Neural progenitor cell (in vitro differentiated cells): Measurements from ENCODE around the gene BMP4. TPM values are rescaled to one million over a fixed set of nuclear protein-coding genes. Genes with fewer than 3 reads are reported as not detected.

ENCODE experiments used
- DNase-seq: peaks from one replicate; pipeline ENCODE4 v3.0.0-alpha.2; 2016; ENCODE audit warnings: low spot score
- H2AFZ ChIP-seq: fragments of 200-600 bp; sonication (generic); replicated peaks from 2 replicates; pipeline ENCODE4 v1.6.1; 2016; ENCODE audit warnings: antibody characterized with exemption
- H3F3A ChIP-seq: fragments of 200-600 bp; sonication (generic); 2 replicates; pipeline ENCODE4 v1.6.1; 2016; ENCODE audit warnings: antibody characterized with exemption, low read depth
- H3K27ac ChIP-seq: fragments of 200-600 bp; sonication (generic); 2 replicates; pipeline ENCODE4 v1.5.1; 2016; ENCODE audit warnings: mild to moderate bottlenecking
- H3K27me3 ChIP-seq: fragments of 200-600 bp; sonication (generic); 2 replicates; pipeline ENCODE4 v1.6.1; 2016; ENCODE audit warnings: mild to moderate bottlenecking, moderate library complexity
- H3K36me3 ChIP-seq: fragments of 200-600 bp; sonication (generic); 2 replicates; pipeline ENCODE4 v1.5.1; 2016
- H3K4me1 ChIP-seq: fragments of 200-600 bp; sonication (generic); 2 replicates; pipeline ENCODE4 v1.6.1; 2016; ENCODE audit warnings: mixed run types
- H3K4me2 ChIP-seq: fragments of 200-600 bp; sonication (generic); 2 replicates; pipeline ENCODE4 v1.6.1; 2016
- H3K4me3 ChIP-seq: fragments of 200-600 bp; sonication (generic); 2 replicates; pipeline ENCODE4 v1.5.1; 2016
- H3K79me2 ChIP-seq: fragments of 200-600 bp; sonication (generic); 2 replicates; pipeline ENCODE4 v1.6.1; 2016; ENCODE audit warnings: low read depth
- H3K9ac ChIP-seq: fragments of 200-600 bp; sonication (generic); 2 replicates; pipeline ENCODE4 v1.6.1; 2016
- H3K9me3 ChIP-seq: fragments of 200-600 bp; sonication (generic); 2 replicates; pipeline ENCODE4 v1.5.1; 2016; ENCODE audit warnings: low read depth
- H4K20me1 ChIP-seq: fragments of 200-600 bp; sonication (generic); 2 replicates; pipeline ENCODE4 v1.6.1; 2016; ENCODE audit warnings: low read depth
- H3K27ac Mint-ChIP-seq: 3 replicates; pipeline ENCODE4 v1.8.0; 2021; ENCODE audit warnings: mixed read lengths
- H3K27me3 Mint-ChIP-seq: 2 replicates; pipeline ENCODE4 v1.8.0; 2022; ENCODE audit warnings: low read depth, mild to moderate bottlenecking, inconsistent platforms, moderate library complexity, mixed read lengths; ENCODE audit not compliant: insufficient read depth
- H3K36me3 Mint-ChIP-seq: 3 replicates; pipeline ENCODE4 v1.8.0; 2021; ENCODE audit warnings: mixed read lengths
- H3K4me1 Mint-ChIP-seq: 3 replicates; pipeline ENCODE4 v1.8.0; 2021; ENCODE audit warnings: mixed read lengths
- H3K4me3 Mint-ChIP-seq: 3 replicates; pipeline ENCODE4 v1.8.0; 2021; ENCODE audit warnings: mild to moderate bottlenecking, moderate library complexity, mixed read lengths
- H3K9me3 Mint-ChIP-seq: 3 replicates; pipeline ENCODE4 v1.8.0; 2020; ENCODE audit warnings: mixed read lengths
- EZH2 ChIP-seq: fragments of 200-600 bp; sonication (generic); IDR thresholded peaks from 2 replicates; pipeline ENCODE4 v1.6.1; 2017; ENCODE audit warnings: antibody characterized with exemption, mild to moderate bottlenecking, moderate library complexity
- EZH2phosphoT487 ChIP-seq: fragments of 200-600 bp; sonication (generic); IDR thresholded peaks from 2 replicates; pipeline ENCODE4 v1.6.1; 2017; ENCODE audit warnings: antibody characterized with exemption
- total RNA-seq: library from RNA; depleted of rRNA; stranded (reverse); fragments of >200 nt; gene quantifications from 2 replicates; pipeline ENCODE4 v1.2.3, GENCODE V29; 2015; ENCODE audit warnings: low replicate concordance
- TF ChIP-seq, protein P1 (sequence below): fragments of 200-600 bp; sonication (generic); IDR thresholded peaks from 2 replicates; pipeline ENCODE4 v1.5.1; 2017; ENCODE audit warnings: antibody characterized with exemption, mild to moderate bottlenecking

BMP4 gene
- total RNA-seq, 1 donor from 2014 or later: 11.0 TPM

DNA sequence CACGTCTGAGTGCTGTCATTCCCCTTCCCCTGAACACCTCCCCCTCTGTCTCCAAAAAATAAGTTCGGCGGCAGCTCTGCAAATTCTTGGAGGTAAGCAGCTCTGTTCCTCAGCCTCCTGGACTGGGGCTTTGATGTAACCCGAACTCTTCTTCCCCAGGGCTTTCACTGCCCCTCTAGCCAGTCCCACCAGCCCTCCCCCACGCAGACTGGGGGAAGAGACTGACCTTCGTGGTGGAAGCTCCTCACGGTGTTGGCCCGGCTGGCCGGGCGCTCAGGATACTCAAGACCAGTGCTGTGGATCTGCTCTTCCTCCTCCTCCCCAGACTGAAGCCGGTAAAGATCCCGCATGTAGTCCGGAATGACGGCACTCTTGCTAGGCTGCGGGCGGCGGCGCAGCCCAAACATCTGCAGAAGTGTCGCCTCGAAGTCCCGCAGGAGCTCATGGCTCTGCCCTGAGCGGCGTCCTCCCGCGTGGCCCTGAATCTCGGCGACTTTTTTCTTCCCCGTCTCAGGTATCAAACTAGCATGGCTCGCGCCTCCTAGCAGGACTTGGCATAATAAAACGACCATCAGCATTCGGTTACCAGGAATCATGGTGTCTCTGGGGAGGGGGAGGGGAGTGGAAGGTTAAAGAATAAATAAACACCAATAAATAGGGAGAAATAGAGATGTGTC lies 4.9 kb downstream of the BMP4 start:
- peaks cover 98% of the 10 kb centered on the region for H3K27me3 ChIP-seq
- Mint-ChIP-seq H3K4me1 (peaks cover 45% of the 10 kb centered on the region), H3K9me3 (no peaks in the 10 kb centered on the region), H3K4me3 (peak overlapping the region; percentile 89), H3K27me3 (peaks cover 62% of the 10 kb centered on the region), H3K36me3 (peaks cover 26% of the 10 kb centered on the region), H3K27ac (no peak overlapping the region)
- H3K36me3 ChIP-seq: no peaks in the 10 kb centered on the region
- H3K27ac ChIP-seq: no peak overlapping the region
- peaks cover 49% of the 10 kb centered on the region for H4K20me1 ChIP-seq
- peaks cover 41% of the 10 kb centered on the region for H3K4me1 ChIP-seq
- H3K4me3 ChIP-seq: peak overlapping the region; percentile 63
- TF ChIP-seq EZH2: no peak
- peak; percentile 11 for TF ChIP-seq EZH2phosphoT487
- TF ChIP-seq, protein P1, sequence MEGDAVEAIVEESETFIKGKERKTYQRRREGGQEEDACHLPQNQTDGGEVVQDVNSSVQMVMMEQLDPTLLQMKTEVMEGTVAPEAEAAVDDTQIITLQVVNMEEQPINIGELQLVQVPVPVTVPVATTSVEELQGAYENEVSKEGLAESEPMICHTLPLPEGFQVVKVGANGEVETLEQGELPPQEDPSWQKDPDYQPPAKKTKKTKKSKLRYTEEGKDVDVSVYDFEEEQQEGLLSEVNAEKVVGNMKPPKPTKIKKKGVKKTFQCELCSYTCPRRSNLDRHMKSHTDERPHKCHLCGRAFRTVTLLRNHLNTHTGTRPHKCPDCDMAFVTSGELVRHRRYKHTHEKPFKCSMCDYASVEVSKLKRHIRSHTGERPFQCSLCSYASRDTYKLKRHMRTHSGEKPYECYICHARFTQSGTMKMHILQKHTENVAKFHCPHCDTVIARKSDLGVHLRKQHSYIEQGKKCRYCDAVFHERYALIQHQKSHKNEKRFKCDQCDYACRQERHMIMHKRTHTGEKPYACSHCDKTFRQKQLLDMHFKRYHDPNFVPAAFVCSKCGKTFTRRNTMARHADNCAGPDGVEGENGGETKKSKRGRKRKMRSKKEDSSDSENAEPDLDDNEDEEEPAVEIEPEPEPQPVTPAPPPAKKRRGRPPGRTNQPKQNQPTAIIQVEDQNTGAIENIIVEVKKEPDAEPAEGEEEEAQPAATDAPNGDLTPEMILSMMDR: no peak
- no peak overlapping the region for H2AFZ ChIP-seq
- H3K4me2 ChIP-seq: peak overlapping the region; percentile 87
- DNase-seq: peak; percentile 57
- peaks cover 25% of the 10 kb centered on the region for H3F3A ChIP-seq
- no peaks in the 10 kb centered on the region for H3K9me3 ChIP-seq
- H3K9ac ChIP-seq: no peak overlapping the region
- peaks cover 49% of the 10 kb centered on the region for H3K79me2 ChIP-seq

- peaks cover 59% of the 10 kb centered on the region for H3K27me3 Mint-ChIP-seq
- H3K4me3 Mint-ChIP-seq: peak overlapping the region; percentile 89
Measured at GRCh38 chr14:53951243-53951626, 5.4 kb downstream of the BMP4 start.

GRCh38 chr14:53950031-53950793 lies 6.4 kb downstream of the BMP4 start:
- no peaks in the 10 kb centered on the region for H3K9me3 Mint-ChIP-seq
- peaks cover 26% of the 10 kb centered on the region for H3F3A ChIP-seq
- H3K4me1 Mint-ChIP-seq: peaks cover 52% of the 10 kb centered on the region
- peaks cover 26% of the 10 kb centered on the region for H3K36me3 Mint-ChIP-seq
- no peak overlapping the region for H2AFZ ChIP-seq
- H3K27ac Mint-ChIP-seq: no peak overlapping the region
- peaks cover 49% of the 10 kb centered on the region for H4K20me1 ChIP-seq
- H3K27me3 ChIP-seq: peaks cover 98% of the 10 kb centered on the region
- no peak for DNase-seq
- H3K36me3 ChIP-seq: no peaks in the 10 kb centered on the region
- no peak overlapping the region for H3K9ac ChIP-seq
- peak overlapping the region; percentile 39 for H3K4me3 Mint-ChIP-seq
- no peak for TF ChIP-seq EZH2
- TF ChIP-seq EZH2phosphoT487: no peak
- TF ChIP-seq, protein P1: no peak
- peaks cover 35% of the 10 kb centered on the region for H3K79me2 ChIP-seq
- no peak overlapping the region for H3K4me2 ChIP-seq
- H3K4me1 ChIP-seq: peaks cover 46% of the 10 kb centered on the region
- no peak overlapping the region for H3K27ac ChIP-seq
- no peak overlapping the region for H3K4me3 ChIP-seq
- peaks cover 50% of the 10 kb centered on the region for H3K27me3 Mint-ChIP-seq
- H3K9me3 ChIP-seq: no peaks in the 10 kb centered on the region

More at GRCh38 chr14:53951243-53951626, 5.4 kb downstream of the BMP4 start:
- TF ChIP-seq, protein P1: no peak
- TF ChIP-seq EZH2 (no peak), EZH2phosphoT487 (no peak)
- Mint-ChIP-seq H3K9me3 (no peaks in the 10 kb centered on the region), H3K4me1 (peaks cover 47% of the 10 kb centered on the region), H3K36me3 (peaks cover 26% of the 10 kb centered on the region), H3K27ac (no peak overlapping the region)
- peaks cover 98% of the 10 kb centered on the region for H3K27me3 ChIP-seq
- H3K4me3 ChIP-seq: peak overlapping the region; percentile 63
- no peak overlapping the region for H3K27ac ChIP-seq
- peaks cover 49% of the 10 kb centered on the region for H4K20me1 ChIP-seq
- peak overlapping the region; percentile 87 for H3K4me2 ChIP-seq
- H3K79me2 ChIP-seq: peaks cover 45% of the 10 kb centered on the region
- no peak overlapping the region for H3K9ac ChIP-seq
- no peak for DNase-seq
- H2AFZ ChIP-seq: no peak overlapping the region
- H3K4me1 ChIP-seq: peaks cover 43% of the 10 kb centered on the region
- H3K36me3 ChIP-seq: no peaks in the 10 kb centered on the region
- no peaks in the 10 kb centered on the region for H3K9me3 ChIP-seq
- H3F3A ChIP-seq: peaks cover 20% of the 10 kb centered on the region
